NB4 (cell line): ENCODE results near the gene IL10RB.

Experiments
- MYC ChIP-seq: IDR thresholded peaks from 2 replicates; pipeline ENCODE4 v1.6.1; 2011; ENCODE audit warnings: low read depth, low read length
- POLR2A ChIP-seq: IDR thresholded peaks from 2 replicates; pipeline ENCODE4 v1.6.1; 2011; ENCODE audit warnings: mild to moderate bottlenecking; ENCODE audit not compliant: insufficient read length; ENCODE audit errors: extremely low read depth
- TF ChIP-seq, protein P1 (sequence below): IDR thresholded peaks from one replicate; pipeline ENCODE4 v1.5.1; 2012; ENCODE audit warnings: low read depth, low read length

DNA sequence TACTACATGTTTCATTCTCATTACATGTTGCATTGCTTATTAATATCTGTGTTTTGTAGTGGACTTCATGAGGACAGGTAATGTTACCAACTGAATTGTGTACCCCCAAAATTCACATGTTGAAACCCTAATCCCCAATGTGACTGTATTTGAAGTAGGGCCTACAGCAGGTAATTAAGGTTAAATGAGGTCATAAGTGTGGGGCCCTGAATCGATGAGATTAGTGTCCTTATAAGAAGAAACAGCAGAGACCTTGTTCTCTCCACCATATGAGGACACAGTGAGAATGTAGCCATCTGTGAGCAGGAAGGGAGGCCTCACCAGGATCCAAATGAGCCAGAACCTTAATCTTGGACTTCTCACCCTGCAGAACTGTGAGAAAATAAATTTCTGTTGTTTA is 43.6 kb downstream of the IL10RB start:
- TF ChIP-seq, protein P1, sequence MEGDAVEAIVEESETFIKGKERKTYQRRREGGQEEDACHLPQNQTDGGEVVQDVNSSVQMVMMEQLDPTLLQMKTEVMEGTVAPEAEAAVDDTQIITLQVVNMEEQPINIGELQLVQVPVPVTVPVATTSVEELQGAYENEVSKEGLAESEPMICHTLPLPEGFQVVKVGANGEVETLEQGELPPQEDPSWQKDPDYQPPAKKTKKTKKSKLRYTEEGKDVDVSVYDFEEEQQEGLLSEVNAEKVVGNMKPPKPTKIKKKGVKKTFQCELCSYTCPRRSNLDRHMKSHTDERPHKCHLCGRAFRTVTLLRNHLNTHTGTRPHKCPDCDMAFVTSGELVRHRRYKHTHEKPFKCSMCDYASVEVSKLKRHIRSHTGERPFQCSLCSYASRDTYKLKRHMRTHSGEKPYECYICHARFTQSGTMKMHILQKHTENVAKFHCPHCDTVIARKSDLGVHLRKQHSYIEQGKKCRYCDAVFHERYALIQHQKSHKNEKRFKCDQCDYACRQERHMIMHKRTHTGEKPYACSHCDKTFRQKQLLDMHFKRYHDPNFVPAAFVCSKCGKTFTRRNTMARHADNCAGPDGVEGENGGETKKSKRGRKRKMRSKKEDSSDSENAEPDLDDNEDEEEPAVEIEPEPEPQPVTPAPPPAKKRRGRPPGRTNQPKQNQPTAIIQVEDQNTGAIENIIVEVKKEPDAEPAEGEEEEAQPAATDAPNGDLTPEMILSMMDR: no peak
- TF ChIP-seq MYC (no peak), POLR2A (no peak)
